Measurements from ENCODE around the gene CDK6.
"Not testable (repeated sequence)": the region's sequence is repeated elsewhere in the genome, so short reads cannot be mapped to it uniquely, and the experiment has no call there.

Gene CDK6

DNA sequence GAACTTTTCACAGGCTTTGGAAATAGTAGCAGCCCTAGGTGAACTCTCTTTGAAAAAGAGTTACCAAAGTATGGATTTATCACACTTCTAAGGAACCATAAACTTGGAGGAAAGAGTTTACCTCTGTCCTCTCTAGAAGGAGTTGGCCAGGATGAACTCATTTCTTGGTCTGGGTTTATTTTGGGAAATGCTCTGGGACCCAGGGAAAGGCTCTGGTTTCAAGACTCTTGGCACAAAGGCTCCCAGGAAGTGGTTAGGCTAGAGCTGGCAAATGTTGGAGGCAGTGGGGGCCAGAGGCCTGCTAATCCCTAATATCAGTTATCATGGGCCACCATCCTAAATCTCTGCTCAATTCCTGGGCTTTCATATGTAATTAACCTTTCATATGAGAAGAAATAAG is 36.3 kb upstream of the CDK6 start:
- DNase-seq (ENCODE audit: insufficient read length): no peak
- TF ChIP-seq POLR2A (IDR thresholded peaks at IDR 0.05; ENCODE audit: low read depth, low read length): no peak
- TF ChIP-seq POLR2AphosphoS5 (IDR thresholded peaks at IDR 0.05; ENCODE audit: low read depth, low read length): no peak
- no peak for TF ChIP-seq TAF1 (IDR thresholded peaks at IDR 0.05; ENCODE audit: borderline replicate concordance, low read depth, low read length)
- no peak for FAIRE-seq

DNA sequence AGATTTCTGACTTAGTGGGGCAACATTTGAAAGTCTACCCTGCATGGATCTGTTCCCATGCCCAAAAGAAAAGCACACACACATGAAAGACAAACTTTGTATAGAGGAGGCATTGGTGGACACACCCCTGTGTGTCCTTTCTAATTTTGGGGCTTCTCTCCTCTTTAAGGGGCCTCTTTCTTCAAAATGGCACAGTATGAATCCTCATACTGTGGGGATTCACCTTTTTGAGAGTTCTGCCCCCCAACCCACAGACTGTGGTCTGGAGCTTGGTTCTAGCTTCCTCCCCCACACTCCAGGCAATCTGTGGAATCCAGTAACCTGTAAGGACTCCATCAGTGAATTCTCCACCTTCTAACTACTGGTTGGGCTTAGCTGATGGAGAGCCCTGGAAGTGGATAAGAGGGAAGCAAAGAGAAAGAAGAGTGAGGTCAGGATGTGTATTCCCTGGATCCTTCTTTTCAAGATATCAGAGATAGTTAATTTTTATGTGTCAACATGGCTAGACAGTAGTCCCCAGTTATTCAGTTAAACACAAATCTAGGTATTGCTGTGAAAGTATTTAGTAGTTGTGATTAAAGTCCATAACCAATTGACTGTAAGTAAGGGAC is 32.4 kb upstream of the CDK6 start:
- TF ChIP-seq POLR2A (IDR thresholded peaks at IDR 0.05; ENCODE audit: low read depth, low read length) (no peak), TAF1 (IDR thresholded peaks at IDR 0.05; ENCODE audit: borderline replicate concordance, low read depth, low read length) (no peak), POLR2AphosphoS5 (IDR thresholded peaks at IDR 0.05; ENCODE audit: low read depth, low read length) (no peak)
- DNase-seq (ENCODE audit: insufficient read length) (no peak), FAIRE-seq (no peak)

DNA sequence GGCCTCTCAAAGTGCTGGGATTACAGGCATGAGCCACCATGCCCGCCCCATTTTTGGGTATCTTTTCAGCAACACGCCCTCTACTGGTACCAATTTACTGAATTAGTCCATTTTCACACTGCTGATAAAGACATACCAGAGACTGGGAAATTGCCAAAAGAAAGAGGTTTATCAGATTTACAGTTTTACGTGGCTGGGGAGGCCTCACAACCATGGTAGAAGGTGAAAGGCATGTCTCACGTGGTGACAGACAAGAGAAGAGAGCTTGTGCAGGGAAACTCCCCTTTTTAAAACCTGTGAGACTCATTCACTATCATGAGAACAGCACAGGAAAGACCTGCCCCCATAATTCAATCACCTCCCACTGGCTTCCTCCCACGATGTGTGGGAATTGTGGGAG is 27.8 kb upstream of the CDK6 start:
- DNase-seq (ENCODE audit: insufficient read length); FAIRE-seq: not testable (repeated sequence)

- DNase-seq (ENCODE audit: insufficient read length) (no peak), FAIRE-seq (no peak)
- TF ChIP-seq TAF1 (IDR thresholded peaks at IDR 0.05; ENCODE audit: borderline replicate concordance, low read depth, low read length): no peak
- no peak for TF ChIP-seq POLR2A (IDR thresholded peaks at IDR 0.05; ENCODE audit: low read depth, low read length)
- TF ChIP-seq POLR2AphosphoS5 (IDR thresholded peaks at IDR 0.05; ENCODE audit: low read depth, low read length): no peak
These were observed 20.1 kb upstream of the CDK6 start for GRCh38 chr7:92856436-92856835.

GRCh38 chr7:92854501-92855238 is 18.3 kb upstream of the CDK6 start:
- FAIRE-seq (peak; percentile 74), DNase-seq (ENCODE audit: insufficient read length) (no peak)
- TF ChIP-seq POLR2AphosphoS5 (IDR thresholded peaks at IDR 0.05; ENCODE audit: low read depth, low read length): no peak

- TF ChIP-seq POLR2AphosphoS5 (IDR thresholded peaks at IDR 0.05; ENCODE audit: low read depth, low read length): no peak
- FAIRE-seq (no peak), DNase-seq (ENCODE audit: insufficient read length) (no peak)
These were observed 15.4 kb upstream of the CDK6 start for GRCh38 chr7:92851732-92852131.

- peak; percentile 27 for FAIRE-seq
- no peak for DNase-seq (ENCODE audit: insufficient read length)
- no peak for TF ChIP-seq POLR2A (IDR thresholded peaks at IDR 0.05; ENCODE audit: low read depth, low read length)
These were observed 14.1 kb upstream of the CDK6 start for GRCh38 chr7:92850516-92850915.

- TF ChIP-seq POLR2A (IDR thresholded peaks at IDR 0.05; ENCODE audit: low read depth, low read length) (no peak), TAF1 (IDR thresholded peaks at IDR 0.05; ENCODE audit: borderline replicate concordance, low read depth, low read length) (no peak), POLR2AphosphoS5 (IDR thresholded peaks at IDR 0.05; ENCODE audit: low read depth, low read length) (no peak)
- DNase-seq (ENCODE audit: insufficient read length): no peak
- FAIRE-seq: no peak
These were observed 12.9 kb upstream of the CDK6 start for GRCh38 chr7:92849322-92849721.

- no peak for TF ChIP-seq POLR2AphosphoS5 (IDR thresholded peaks at IDR 0.05; ENCODE audit: low read depth, low read length)
- TF ChIP-seq POLR2A (IDR thresholded peaks at IDR 0.05; ENCODE audit: low read depth, low read length): no peak
- TF ChIP-seq TAF1 (IDR thresholded peaks at IDR 0.05; ENCODE audit: borderline replicate concordance, low read depth, low read length): no peak
- FAIRE-seq: peak; percentile 42
- DNase-seq (ENCODE audit: insufficient read length): no peak
These were observed 12.5 kb upstream of the CDK6 start for GRCh38 chr7:92848851-92849250.

DNA sequence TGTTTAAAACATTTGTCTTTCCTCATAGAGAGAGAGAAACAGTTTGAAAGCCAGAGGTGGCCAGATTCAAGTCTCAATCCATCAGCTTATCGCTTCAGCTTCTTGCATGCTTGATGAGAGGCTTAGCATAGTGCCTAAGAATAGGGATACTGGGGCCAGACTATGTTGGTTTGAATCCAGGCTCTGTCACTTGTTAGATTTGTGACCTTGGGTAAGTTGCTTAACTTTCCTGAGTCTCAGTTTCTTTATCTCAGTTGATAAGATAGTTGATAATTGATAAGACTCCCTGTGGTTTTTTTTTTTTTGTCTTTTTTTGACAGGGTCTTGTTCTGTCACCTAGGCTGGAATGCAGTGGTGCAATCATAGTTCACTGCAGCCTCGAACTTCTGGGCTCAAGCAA is 12.1 kb upstream of the CDK6 start:
- no peak for TF ChIP-seq TAF1 (IDR thresholded peaks at IDR 0.05; ENCODE audit: borderline replicate concordance, low read depth, low read length)
- TF ChIP-seq POLR2AphosphoS5 (IDR thresholded peaks at IDR 0.05; ENCODE audit: low read depth, low read length): no peak
- no peak for TF ChIP-seq POLR2A (IDR thresholded peaks at IDR 0.05; ENCODE audit: low read depth, low read length)
- FAIRE-seq (no peak), DNase-seq (ENCODE audit: insufficient read length) (no peak)

DNA sequence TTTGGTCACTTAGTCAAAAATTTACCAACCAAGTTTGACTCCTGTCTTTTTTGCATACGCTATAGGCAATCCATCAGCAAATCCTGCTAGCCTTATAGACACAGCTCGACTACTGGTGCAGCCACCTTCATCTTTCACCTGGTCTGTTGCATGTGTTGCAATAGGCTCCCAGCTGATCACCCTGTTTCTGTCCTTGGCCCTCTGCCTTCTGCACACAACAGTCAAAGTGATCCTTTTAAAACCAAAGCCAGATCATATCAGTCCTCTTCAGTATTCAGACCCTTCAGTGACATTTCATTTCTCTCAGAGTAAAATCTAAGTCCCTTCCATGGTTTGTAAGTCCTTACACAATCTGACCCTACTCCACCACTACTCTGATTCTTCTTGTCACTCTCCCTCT is 10.9 kb upstream of the CDK6 start:
- DNase-seq (ENCODE audit: insufficient read length) (no peak), FAIRE-seq (peak; percentile 40)
- TF ChIP-seq POLR2AphosphoS5 (IDR thresholded peaks at IDR 0.05; ENCODE audit: low read depth, low read length) (no peak), TAF1 (IDR thresholded peaks at IDR 0.05; ENCODE audit: borderline replicate concordance, low read depth, low read length) (no peak), POLR2A (IDR thresholded peaks at IDR 0.05; ENCODE audit: low read depth, low read length) (no peak)

GRCh38 chr7:92845736-92846135 is 9.4 kb upstream of the CDK6 start:
- no peak for TF ChIP-seq POLR2A (IDR thresholded peaks at IDR 0.05; ENCODE audit: low read depth, low read length)
- no peak for TF ChIP-seq POLR2AphosphoS5 (IDR thresholded peaks at IDR 0.05; ENCODE audit: low read depth, low read length)
- TF ChIP-seq TAF1 (IDR thresholded peaks at IDR 0.05; ENCODE audit: borderline replicate concordance, low read depth, low read length): no peak
- no peak for FAIRE-seq
- no peak for DNase-seq (ENCODE audit: insufficient read length)

DNA sequence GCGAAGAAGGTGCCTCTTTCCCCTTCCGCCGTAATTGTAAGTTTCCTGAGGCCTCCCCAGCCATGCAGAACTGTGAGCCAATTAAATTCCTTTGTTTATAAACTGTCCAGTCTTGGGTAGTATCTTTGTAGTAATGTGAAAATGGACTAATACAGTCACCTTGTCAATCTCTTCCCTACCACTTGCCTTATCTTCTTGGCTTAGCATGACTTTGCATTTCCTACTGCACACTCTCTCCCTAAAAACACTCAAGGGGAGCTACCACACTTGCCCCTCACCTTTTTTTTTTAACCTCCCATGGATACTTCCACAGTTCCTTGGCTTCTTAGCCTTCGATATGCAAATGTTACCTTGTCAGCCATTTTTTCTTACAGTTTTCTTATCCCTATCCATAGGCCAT is 7.4 kb upstream of the CDK6 start:
- FAIRE-seq: no peak
- no peak for DNase-seq (ENCODE audit: insufficient read length)
- TF ChIP-seq TAF1 (IDR thresholded peaks at IDR 0.05; ENCODE audit: borderline replicate concordance, low read depth, low read length) (no peak), POLR2A (IDR thresholded peaks at IDR 0.05; ENCODE audit: low read depth, low read length) (no peak), POLR2AphosphoS5 (IDR thresholded peaks at IDR 0.05; ENCODE audit: low read depth, low read length) (no peak)
